Heart left ventricle (tissue), 16 donors: ENCODE data around the gene STK32C. TPM values are rescaled to one million over a fixed set of nuclear protein-coding genes. Genes with fewer than 3 reads are reported as not detected.

Experiments
- ATAC-seq, 4 donors: fragments of 200-7000 bp; cut with Tn5 transposase; one replicate each; pipeline ENCODE4 v1.9.1; 2020 to 2022; ENCODE audit warnings: moderate library complexity in 4 of 4, mild to moderate bottlenecking in 3 of 4, moderate number of reproducible peaks in 1 of 4
- DNase-seq, 5 donors: peaks; one replicate each; pipeline ENCODE4 v3.0.0-alpha.2; 2020
- H3K27ac ChIP-seq, 12 donors: fragments of 200-600 bp; sonication (generic) in 4 of 12; one replicate each; pipeline versions ENCODE4 v1.5.0 to v1.8.0; 2016 to 2022; ENCODE audit warnings: mild to moderate bottlenecking in 2 of 12
- H3K27me3 ChIP-seq, 9 donors: fragments of 200-600 bp; sonication (generic) in 2 of 9; one replicate each; pipeline versions ENCODE4 v1.5.1 to v1.8.0; 2016 to 2022; ENCODE audit warnings: mild to moderate bottlenecking in 3 of 9
- H3K36me3 ChIP-seq, 9 donors: fragments of 200-600 bp; sonication (generic) in 2 of 9; one replicate each; pipeline versions ENCODE4 v1.5.0 to v1.8.0; 2018 to 2022; ENCODE audit warnings: mild to moderate bottlenecking in 2 of 9
- H3K4me1 ChIP-seq, 12 donors: fragments of 200-600 bp; sonication (generic) in 4 of 12; one replicate each; pipeline versions ENCODE4 v1.5.0 to v1.8.0; 2016 to 2022; ENCODE audit warnings: mild to moderate bottlenecking in 3 of 12
- H3K4me3 ChIP-seq, 12 donors: fragments of 200-600 bp; sonication (generic) in 4 of 12; one replicate each; pipeline versions ENCODE4 v1.5.0 to v1.8.0; 2017 to 2022; ENCODE audit warnings: mild to moderate bottlenecking in 9 of 12, moderate library complexity in 4 of 12
- H3K9me3 ChIP-seq, 12 donors: fragments of 200-600 bp; sonication (generic) in 4 of 12; one replicate each; pipeline versions ENCODE4 v1.5.0 to v1.8.0; 2016 to 2022; ENCODE audit warnings: mild to moderate bottlenecking in 1 of 12
- CTCF ChIP-seq, 12 donors: fragments of 200-600 bp; sonication (generic) in 4 of 12; IDR thresholded peaks; one replicate each; pipeline versions ENCODE4 v1.5.0 to v1.8.0; 2018 to 2022; ENCODE audit warnings: antibody characterized with exemption in 12 of 12, mild to moderate bottlenecking in 5 of 12
- POLR2A ChIP-seq, 2 donors: fragments of 450-650 bp; IDR thresholded peaks; one replicate each; pipeline ENCODE4 v1.6.1; 2017; ENCODE audit warnings: antibody characterized with exemption in 2 of 2, mild to moderate bottlenecking in 2 of 2, moderate library complexity in 2 of 2
- WGBS, 4 donors: extraction: QIAGEN DNeasy Blood & Tissue Kit in 2 of 4; methylation state at CpG; one replicate each; pipeline versions ENCODE4 v1.1.5 to v1.1.7; 2013 to 2018; 5-methylcytosine and 5-hydroxymethylcytosine counted together
- intact Hi-C, 10 donors: fragments of 100-400 bp; cut with DNase I; formaldehyde crosslinking; loops; one replicate each; pipeline versions ENCODE4 v1.11.1 to v1.14.2; 2022
- polyA plus RNA-seq, 2 donors: library from polyadenylated mRNA; stranded (reverse); fragments of 200-250 nt; gene quantifications; one replicate each; pipeline ENCODE4 v1.2.3, GENCODE V29; 2013
- total RNA-seq, 9 donors: library from RNA; depleted of rRNA in 2 of 9; stranded (reverse); fragments of >200 nt in 2 of 9; fragmentation: NEBNext Ultra II Directional in 3 of 9; extraction: Animal tissue kit (Norgen Biotek cat#: 25700) in 3 of 9; gene quantifications; one replicate each; pipeline versions ENCODE4 v1.1.0 to v1.2.4, GENCODE V29; 2016 to 2023
- donor health status: ischemic (EF 13 %, LVEDD 7.1; RV severe dilation, severe dysfunction).
- donor health status: healthy with polysubstance abuse.
- donor health status: DM: no; HTN: yes; CAD: no.
- donor health status: DM: no; HTN: no; CAD: no.
- donor health status: ischemic (EF 25% LVEDD 6.9; RV normal size, moderate dysfunction).
- donor health status: ischemic (EF 25% LVEDD 5.7; RV mildly dilated, moderate dysfunction).
- donor health status: healthy.
- donor health status: DM: yes; HTN: yes; CAD: no.
- donor health status: ischemic (EF 35%, LVEDD 5.7; RV mildly dilated, moderate dysfunction).
- donor health status: nonischemic (EF 11% LVEDD 7.7; RV severe dilation, severe dysfunction).
- donor health status: DM: yes; HTN: yes; CAD: no.
- donor health status: PGD.
- donor health status: ischemic (EF 29% LVEDD 5.4; RV normal size, mild dysfunction).
- donor health status: nonischemic (EF 23%, LVEDD 6.1; RV moderate dilation, normal function).

STK32C gene
- total and polyA plus RNA-seq, 11 donors, result 3.8 to 9.8 (median 6.2) TPM

DNA sequence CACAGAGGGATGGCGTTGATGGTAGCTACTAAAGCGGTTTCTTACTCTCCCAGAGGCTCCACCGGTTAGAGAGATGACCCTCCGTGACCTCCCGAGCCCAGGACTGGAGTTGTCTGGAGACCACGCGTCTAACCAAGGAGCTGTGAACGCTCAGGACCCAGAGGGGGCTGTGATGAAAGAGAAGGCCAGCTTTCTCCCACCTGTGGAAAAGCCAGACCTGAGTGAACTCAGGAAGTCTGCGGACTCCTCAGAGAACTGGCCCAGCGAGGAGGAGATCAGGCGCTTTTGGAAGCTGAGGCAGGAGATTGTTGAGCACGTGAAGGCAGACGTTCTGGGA lies 40.1 kb upstream of the STK32C start:
- DNase-seq, result no peak
- Histone ChIP-seq H3K36me3 (peaks cover 0 to 37% (median 16%) of the 10 kb centered on the region in 9 donors), H3K27ac (no peak overlapping the region), H3K27me3 (no peaks in the 10 kb centered on the region), H3K4me1 (no peaks in the 10 kb centered on the region), H3K4me3 (no peak overlapping the region), H3K9me3 (no peaks in the 10 kb centered on the region)
- no peak for ATAC-seq
- 83 to 94% (median 87%) methylated on average over 12 to 13 of the region's 13 CpGs for WGBS, 4 donors
- TF ChIP-seq POLR2A (IDR thresholded peaks at IDR 0.05), result no peak
- no peak for TF ChIP-seq CTCF (IDR thresholded peaks at IDR 0.05)
- intact Hi-C loops, result loop anchor here in 2 of 10 donors (2.0 kb wide), 1 partner anchor 123 kb away; no protein-coding TSS in a partner anchor

GRCh38 chr10:132347211-132347930 lies 39.6 kb upstream of the STK32C start:
- intact Hi-C loops, result no loop called here
- TF ChIP-seq CTCF (IDR thresholded peaks at IDR 0.05) (no peak), POLR2A (IDR thresholded peaks at IDR 0.05) (no peak)
- no peak overlapping the region for H3K4me3 ChIP-seq
- no peaks in the 10 kb centered on the region for H3K27me3 ChIP-seq
- no peak overlapping the region for H3K27ac ChIP-seq
- WGBS, 4 donors, result 91 to 96% (median 94%) methylated on average over 19 to 23 of the region's 23 CpGs
- peaks cover 0 to 38% (median 16%) of the 10 kb centered on the region in 9 donors for H3K36me3 ChIP-seq
- ATAC-seq (no peak), DNase-seq (no peak)
- no peaks in the 10 kb centered on the region for H3K4me1 ChIP-seq
- H3K9me3 ChIP-seq, result no peaks in the 10 kb centered on the region

DNA sequence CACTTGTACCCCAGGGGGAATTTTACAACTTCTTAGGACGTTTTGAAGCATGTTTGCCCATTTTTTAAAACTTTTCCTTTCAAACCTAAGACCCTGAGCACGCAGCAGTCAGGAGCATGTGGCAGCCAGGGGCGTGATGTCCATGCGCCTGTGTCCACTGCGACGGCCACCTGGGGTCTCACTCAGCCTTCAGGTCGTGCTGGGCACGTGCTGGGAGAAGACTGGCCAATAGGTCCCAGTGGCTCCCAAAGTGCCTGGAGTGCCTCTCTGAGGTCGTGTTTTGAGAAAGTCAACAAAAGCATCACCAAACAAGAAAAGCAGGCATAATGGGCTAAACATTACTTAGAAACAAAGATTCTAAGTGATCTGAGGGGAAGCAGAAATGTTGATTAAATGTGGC lies 39.1 kb upstream of the STK32C start:
- Histone ChIP-seq H3K36me3 (peaks cover 0 to 38% (median 16%) of the 10 kb centered on the region in 9 donors), H3K4me1 (no peaks in the 10 kb centered on the region), H3K27ac (no peak overlapping the region), H3K9me3 (no peaks in the 10 kb centered on the region), H3K27me3 (no peaks in the 10 kb centered on the region), H3K4me3 (no peak overlapping the region)
- WGBS, 4 donors, result 89 to 95% (median 93%) methylated on average over 9 of the region's 9 CpGs
- ATAC-seq (no peak), DNase-seq (no peak)
- intact Hi-C loops, result no loop called here
- TF ChIP-seq CTCF (IDR thresholded peaks at IDR 0.05), result no peak
- TF ChIP-seq POLR2A (IDR thresholded peaks at IDR 0.05), result no peak

DNA sequence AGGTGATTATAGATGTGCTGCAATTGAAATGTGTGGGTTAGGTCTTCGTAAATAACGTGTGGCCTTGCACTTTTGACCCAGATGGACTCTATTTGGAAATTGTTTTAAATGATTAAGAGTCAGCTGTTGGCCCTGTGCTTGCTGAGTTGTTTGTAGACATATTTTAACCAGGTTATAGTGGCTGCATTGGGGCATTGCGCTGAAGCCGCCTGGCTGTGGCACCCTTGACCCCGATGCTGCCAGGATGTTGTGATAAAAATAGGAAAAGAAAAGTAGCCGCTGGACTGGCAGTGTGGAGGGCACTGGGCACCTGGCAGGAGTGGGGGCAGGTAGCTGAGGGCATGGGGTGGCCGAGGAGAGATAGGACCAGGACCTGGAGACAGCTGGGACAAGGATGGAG lies 37.6 kb upstream of the STK32C start:
- Histone ChIP-seq H3K36me3 (peaks cover 0 to 38% (median 16%) of the 10 kb centered on the region in 9 donors), H3K4me3 (no peak overlapping the region), H3K27me3 (no peaks in the 10 kb centered on the region), H3K4me1 (no peaks in the 10 kb centered on the region), H3K9me3 (no peaks in the 10 kb centered on the region), H3K27ac (no peak overlapping the region)
- ATAC-seq, result no peak
- WGBS, 4 donors, result 88 to 93% (median 92%) methylated on average over 7 of the region's 7 CpGs
- intact Hi-C loops, result no loop called here
- no peak for DNase-seq
- TF ChIP-seq CTCF (IDR thresholded peaks at IDR 0.05), result no peak
- no peak for TF ChIP-seq POLR2A (IDR thresholded peaks at IDR 0.05)
